Rectal smooth muscle tissue (tissue), 1 donor: Measurements from ENCODE around the gene THAP4.

ENCODE experiments used
- H3K27ac ChIP-seq: one replicate; pipeline ENCODE4 v1.7.0; 2013; ENCODE audit warnings: low read depth, low read length, inconsistent platforms
- H3K27me3 ChIP-seq: one replicate; pipeline ENCODE4 v1.7.0; 2013; ENCODE audit warnings: low read length; ENCODE audit not compliant: control insufficient read depth, insufficient read depth
- H3K36me3 ChIP-seq: one replicate; pipeline ENCODE4 v1.7.0; 2013; ENCODE audit warnings: low read length; ENCODE audit not compliant: control insufficient read depth, insufficient read depth
- H3K4me1 ChIP-seq: one replicate; pipeline ENCODE4 v1.7.0; 2013; ENCODE audit warnings: low read length; ENCODE audit not compliant: control insufficient read depth, insufficient read depth
- H3K4me3 ChIP-seq: one replicate; pipeline ENCODE4 v1.7.0; 2013; ENCODE audit warnings: low read length
- H3K9ac ChIP-seq: one replicate; pipeline ENCODE4 v1.7.0; 2013; ENCODE audit warnings: low read length

The THAP4 gene

DNA sequence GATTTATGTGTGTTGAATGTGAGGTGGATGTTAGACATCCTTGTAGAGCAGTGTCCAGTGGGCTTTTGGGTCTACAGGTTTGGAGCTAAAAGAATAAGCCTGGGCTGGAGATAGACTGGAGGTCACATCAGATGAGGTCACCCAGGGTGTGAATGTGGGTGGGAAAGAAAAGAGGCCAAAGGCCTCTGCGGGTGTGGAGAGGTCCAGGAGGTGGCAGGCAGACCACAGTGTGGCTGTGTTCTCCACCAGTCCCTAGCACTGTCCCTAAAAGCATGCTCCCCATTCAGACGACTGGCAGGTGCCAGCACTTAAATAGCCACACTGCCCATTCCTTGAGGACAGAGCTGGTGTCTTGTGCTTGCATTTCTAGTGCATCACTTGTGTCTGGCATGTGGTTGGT lies 4.7 kb upstream of the THAP4 start:
- no peak overlapping the region for H3K4me3 ChIP-seq
- no peaks in the 10 kb centered on the region for H3K27me3 ChIP-seq
- peaks cover 9% of the 10 kb centered on the region for H3K4me1 ChIP-seq
- H3K36me3 ChIP-seq, result no peaks in the 10 kb centered on the region
- H3K27ac ChIP-seq, result no peak overlapping the region
- H3K9ac ChIP-seq, result no peak overlapping the region

DNA sequence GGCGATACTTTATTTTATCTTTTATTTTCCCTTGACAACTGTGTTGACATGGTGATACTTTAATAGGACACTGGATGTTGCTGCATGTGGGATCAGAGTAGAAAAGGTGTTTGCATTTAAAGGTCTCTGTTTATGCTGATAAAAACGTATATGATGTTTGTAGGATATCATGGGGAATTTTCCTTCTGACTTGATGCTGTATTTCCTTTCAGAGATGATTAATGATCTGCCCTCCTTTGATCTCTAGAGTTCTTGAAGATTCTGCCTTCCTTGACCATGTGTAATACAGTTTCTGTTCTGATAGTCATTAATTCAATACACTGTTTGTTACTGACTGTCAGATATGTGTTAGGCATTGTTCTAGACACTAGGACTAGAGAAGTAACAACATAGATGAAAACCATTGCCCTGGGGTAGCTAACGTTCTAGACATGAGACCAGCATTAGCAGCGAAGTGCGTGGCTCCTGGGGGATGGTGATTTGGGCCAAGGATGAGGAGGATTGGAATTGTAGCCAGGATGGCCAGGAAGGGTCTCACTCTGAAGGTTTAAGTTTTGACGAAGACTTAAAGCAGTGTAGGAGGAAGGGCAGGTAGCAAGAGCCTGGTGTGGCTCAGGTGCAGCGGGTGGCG lies 3.3 kb upstream of the THAP4 start:
- Histone ChIP-seq H3K4me3 (no peak overlapping the region), H3K27me3 (no peaks in the 10 kb centered on the region), H3K4me1 (peaks cover 14% of the 10 kb centered on the region), H3K27ac (no peak overlapping the region), H3K9ac (no peak overlapping the region), H3K36me3 (no peaks in the 10 kb centered on the region)

DNA sequence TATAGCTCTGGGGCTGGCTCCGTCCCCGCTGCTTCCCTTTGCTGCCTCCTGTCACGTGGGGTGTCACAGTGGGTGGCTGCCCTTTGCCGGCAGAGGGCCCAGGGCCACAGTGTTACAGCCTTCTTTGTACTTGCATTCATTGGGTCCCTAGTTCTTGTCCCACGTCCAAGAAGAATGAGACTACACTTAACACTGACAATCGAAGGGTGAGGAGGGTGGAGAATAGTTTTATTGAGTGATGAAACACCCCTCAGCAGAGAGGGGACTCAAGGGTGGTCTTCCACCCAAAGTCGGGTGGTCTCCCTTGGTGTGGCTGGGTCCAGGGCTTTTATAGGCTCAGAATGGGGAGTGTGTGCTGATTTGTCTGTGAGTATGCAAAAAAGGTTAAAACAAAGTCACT lies 2.4 kb upstream of the THAP4 start:
- no peak overlapping the region for H3K9ac ChIP-seq
- H3K4me1 ChIP-seq, result peaks cover 14% of the 10 kb centered on the region
- no peak overlapping the region for H3K27ac ChIP-seq
- H3K36me3 ChIP-seq, result no peaks in the 10 kb centered on the region
- no peak overlapping the region for H3K4me3 ChIP-seq
- H3K27me3 ChIP-seq, result no peaks in the 10 kb centered on the region

DNA sequence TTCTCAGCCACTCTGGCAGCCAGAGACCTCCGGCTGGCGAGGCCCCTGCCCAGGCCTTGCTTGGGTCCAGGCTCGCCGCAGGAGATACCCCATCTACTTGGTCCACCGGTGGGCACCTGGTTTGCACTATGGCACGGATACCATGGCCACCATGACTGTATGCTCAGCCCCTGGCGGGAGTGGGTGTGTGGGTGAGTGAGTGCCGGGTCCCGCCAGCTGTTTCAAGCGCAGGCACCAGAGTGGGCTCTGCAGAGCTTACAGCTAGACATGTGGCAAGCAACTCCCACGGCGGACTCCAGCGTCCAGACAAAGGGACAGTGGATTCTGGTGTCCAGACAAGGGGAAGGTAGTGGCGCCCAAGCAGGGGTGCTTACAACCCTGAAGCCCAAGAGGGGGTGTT lies 2.0 kb upstream of the THAP4 start:
- peaks cover 14% of the 10 kb centered on the region for H3K4me1 ChIP-seq
- no peak overlapping the region for H3K4me3 ChIP-seq

DNA sequence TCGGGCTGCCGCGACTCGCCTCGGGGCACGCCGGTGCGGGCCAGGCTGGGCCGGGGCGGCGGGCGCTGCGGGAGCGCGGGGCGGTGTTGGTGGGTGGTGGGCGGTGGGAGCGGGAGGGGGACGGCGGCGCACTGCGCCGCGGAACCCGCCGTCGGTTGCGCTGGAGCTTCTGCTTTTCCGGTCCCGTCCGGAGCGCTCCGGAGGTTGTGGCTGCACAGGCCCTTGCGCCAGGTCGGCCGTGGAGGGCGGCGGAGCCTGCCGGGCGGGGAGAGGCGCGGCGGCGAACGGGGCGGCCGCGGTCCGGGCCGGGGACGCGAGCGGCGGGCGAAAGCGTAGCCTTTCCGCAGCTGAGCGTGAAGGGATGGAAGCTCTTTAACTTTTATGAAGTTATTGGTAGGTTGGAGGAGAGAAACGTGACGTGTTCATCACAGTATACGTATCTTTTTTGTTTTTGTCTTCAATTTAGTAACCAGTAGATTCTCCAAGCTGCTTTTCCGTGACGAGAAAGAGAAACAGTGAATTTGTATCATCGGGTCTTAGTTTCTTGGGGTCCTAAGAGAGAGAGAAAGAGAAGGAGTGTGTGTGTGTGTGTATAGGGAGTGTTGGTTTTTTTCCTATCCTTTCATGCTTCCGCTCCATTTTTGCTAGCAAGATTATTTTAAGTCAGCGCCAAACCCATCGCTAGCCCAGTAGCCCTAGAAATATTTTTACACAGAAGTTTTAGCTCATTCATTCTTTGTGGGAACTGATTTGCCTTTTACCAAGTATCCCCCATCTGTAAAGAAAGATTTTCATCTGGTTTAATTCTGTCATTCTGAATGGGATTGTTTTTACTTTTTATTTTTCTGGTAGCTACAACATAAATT lies 1.1 kb upstream of the THAP4 start:
- peak overlapping the region; percentile 61 for H3K27ac ChIP-seq
- peak overlapping the region; percentile 95 for H3K4me3 ChIP-seq
- peak overlapping the region; percentile 26 for H3K9ac ChIP-seq
- H3K4me1 ChIP-seq, result peaks cover 14% of the 10 kb centered on the region
- no peaks in the 10 kb centered on the region for H3K27me3 ChIP-seq
- H3K36me3 ChIP-seq, result peaks cover 3% of the 10 kb centered on the region

More for the DNA sequence above, 2.0 kb upstream of the THAP4 start:
- H3K27me3 ChIP-seq, result no peaks in the 10 kb centered on the region
- H3K9ac ChIP-seq, result no peak overlapping the region
- H3K27ac ChIP-seq, result no peak overlapping the region
- H3K36me3 ChIP-seq, result no peaks in the 10 kb centered on the region

DNA sequence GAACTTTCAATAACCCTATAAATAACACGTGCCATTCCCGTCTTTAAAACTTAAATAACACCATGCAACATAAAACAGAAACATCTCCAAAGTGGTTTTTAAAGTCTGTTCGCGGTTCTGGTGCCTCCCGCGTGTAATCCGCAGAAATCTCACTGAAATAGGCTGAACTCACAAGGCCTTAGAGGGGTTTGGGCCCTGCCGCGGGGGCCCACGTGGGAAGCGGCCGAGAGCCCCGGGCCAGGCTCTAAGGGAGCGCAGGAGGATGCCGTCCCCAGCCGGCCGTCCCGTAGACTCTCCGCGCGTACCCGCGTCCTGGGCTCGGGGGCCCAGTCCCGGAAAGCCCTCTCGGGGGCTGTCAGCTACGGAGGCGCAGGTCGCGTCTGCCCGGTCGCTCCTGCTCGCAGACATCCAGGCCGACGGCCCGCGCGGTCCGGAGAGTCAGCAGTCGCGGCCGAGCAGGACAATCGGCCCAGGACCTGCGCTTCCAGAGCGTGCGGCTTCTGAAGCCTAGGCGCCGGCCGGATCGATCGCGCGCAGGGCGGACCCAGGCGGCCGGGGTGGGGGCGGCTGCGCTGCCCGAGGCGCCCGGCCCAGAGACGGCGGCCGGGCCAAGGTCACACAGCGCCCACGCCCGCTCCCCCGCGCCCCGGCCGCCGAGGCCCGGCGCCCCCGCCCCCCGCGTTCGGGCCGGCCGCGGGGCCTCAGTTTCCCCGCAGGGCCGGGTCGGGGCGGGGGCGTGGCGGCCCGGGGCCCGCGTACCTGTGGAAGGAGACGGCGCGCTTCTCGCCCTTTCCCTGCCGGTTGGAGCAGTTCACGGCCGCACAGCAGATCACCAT lies 558 bp downstream of the THAP4 start:
- H3K27ac ChIP-seq, result peak overlapping the region; percentile 73
- no peaks in the 10 kb centered on the region for H3K27me3 ChIP-seq
- H3K36me3 ChIP-seq, result peaks cover 10% of the 10 kb centered on the region
- peaks cover 14% of the 10 kb centered on the region for H3K4me1 ChIP-seq
- peak overlapping the region; percentile 95 for H3K4me3 ChIP-seq
- peak overlapping the region; percentile 43 for H3K9ac ChIP-seq

DNA sequence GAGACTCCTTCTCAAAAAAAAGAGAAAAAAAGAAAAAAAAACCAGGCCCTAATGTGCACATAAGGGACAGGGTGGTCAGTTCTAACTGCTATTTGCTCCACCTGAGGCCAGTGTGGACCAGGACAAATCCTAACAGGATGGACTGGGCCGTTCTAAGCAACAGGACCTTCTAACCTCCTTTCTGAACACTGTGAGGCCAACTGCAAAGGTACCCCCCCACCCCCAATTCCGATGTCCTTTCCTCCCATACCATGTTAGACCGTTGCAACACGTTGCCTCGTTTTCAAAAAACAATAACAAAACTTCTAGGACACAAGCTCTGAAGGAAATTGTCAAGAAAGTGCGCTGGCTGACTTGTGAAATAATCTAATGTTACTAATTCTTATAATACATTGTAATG lies 1.2 kb downstream of the THAP4 start:
- peak overlapping the region; percentile 74 for H3K4me3 ChIP-seq
- no peaks in the 10 kb centered on the region for H3K27me3 ChIP-seq
- peaks cover 10% of the 10 kb centered on the region for H3K36me3 ChIP-seq
- no peak overlapping the region for H3K9ac ChIP-seq
- H3K4me1 ChIP-seq, result peaks cover 14% of the 10 kb centered on the region
- H3K27ac ChIP-seq, result no peak overlapping the region

DNA sequence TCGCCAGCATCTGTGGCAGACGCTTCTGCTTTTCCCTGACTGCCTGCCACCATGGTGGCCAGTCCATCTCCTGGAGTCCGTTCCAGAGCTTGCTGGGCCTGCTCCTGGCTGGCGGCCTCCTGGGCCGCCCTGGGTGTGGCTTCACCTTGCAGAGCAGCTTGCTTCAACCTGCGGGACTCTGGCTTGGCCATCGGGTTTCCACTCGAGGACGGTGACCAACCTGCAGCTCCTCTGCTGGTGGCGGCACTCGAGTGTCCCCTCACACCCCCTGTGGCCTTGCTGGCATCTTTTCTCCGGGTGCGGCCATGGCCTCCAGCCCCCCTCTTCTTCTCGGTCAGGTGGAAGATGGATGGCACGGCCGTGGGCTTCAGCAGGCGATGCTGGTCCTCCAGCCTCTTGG lies 3.4 kb downstream of the THAP4 start:
- H3K27ac ChIP-seq, result no peak overlapping the region
- H3K36me3 ChIP-seq, result peaks cover 13% of the 10 kb centered on the region
- H3K9ac ChIP-seq, result no peak overlapping the region

DNA sequence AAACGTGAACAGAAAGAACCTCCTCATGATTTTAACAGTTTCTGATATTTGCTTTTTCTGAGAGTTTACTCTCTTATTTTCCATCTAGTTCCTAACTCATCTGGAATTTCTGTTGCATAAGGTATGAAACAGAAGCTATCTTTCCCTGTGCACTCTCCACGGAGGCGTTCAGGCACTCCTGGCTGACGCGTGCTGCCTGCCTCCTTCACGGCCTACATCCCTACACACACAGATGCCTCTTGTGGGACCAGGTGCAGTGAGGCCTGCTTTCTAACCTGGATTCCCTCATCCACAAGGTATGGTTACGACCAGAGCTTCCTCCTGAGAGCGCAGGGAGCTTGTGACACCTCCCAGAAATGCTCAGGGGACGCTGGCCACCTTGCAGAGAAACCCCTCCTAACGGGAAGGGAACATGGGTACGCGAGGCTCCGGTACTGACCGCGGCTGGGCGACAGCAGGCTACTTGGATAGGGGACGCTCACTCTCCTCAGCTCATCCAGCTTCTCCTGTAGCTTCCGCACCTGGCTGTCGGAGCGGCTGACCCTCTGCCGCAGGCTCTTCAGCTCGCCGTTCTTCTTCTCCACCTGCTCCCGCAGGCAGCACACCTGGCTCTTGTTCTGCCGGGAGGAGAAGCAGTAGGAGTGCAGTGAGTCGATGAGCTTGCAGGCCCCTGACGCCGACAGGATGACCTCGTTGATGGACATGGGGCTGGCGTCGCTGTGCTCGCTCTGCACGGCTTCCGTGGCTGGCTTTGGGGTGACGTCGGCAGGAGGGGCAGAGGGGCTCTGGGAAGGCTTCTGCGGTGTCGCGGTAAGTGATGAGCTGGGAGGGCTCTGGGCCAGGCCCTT lies 4.3 kb downstream of the THAP4 start:
- Histone ChIP-seq H3K9ac (no peak overlapping the region), H3K4me3 (no peak overlapping the region), H3K36me3 (peaks cover 13% of the 10 kb centered on the region), H3K27ac (no peak overlapping the region), H3K4me1 (peaks cover 5% of the 10 kb centered on the region), H3K27me3 (no peaks in the 10 kb centered on the region)

More for the DNA sequence above, 3.4 kb downstream of the THAP4 start:
- Histone ChIP-seq H3K27me3 (no peaks in the 10 kb centered on the region), H3K4me1 (peaks cover 10% of the 10 kb centered on the region), H3K4me3 (no peak overlapping the region)

DNA sequence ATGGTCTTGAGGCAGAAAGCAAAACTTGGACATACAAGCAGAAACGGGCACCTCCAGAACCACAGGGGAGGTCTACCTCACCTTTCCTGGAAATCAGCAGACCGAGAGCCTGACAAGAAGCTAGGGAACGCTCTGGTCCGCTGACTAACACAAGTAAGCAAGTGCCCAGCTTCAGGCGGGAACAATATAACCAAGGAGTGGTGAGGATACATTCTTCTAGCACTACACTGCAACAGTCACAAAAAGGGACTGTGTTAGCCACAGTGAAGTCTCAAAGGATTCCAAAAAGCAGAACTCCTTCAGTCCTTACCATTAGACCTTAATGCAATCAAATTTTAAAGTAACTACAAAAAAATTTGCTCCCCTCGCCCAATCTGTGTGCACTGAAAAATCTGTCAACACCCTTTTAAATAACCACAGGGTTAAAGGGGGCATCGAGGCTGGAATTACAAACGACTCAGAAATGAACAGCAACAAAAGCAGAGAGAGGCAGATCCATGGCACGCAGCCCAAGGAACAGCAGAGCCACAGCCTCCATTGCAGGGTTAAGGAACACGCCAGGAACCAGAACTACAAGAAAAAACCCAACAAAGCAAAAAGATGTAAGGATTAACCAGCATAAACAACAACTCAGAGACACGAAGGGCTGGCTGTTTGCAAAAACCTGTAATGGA lies 7.1 kb downstream of the THAP4 start:
- peaks cover 13% of the 10 kb centered on the region for H3K36me3 ChIP-seq
- H3K27ac ChIP-seq, result no peak overlapping the region
- no peak overlapping the region for H3K4me3 ChIP-seq
- no peaks in the 10 kb centered on the region for H3K27me3 ChIP-seq
- H3K4me1 ChIP-seq, result no peaks in the 10 kb centered on the region
- H3K9ac ChIP-seq, result no peak overlapping the region

DNA sequence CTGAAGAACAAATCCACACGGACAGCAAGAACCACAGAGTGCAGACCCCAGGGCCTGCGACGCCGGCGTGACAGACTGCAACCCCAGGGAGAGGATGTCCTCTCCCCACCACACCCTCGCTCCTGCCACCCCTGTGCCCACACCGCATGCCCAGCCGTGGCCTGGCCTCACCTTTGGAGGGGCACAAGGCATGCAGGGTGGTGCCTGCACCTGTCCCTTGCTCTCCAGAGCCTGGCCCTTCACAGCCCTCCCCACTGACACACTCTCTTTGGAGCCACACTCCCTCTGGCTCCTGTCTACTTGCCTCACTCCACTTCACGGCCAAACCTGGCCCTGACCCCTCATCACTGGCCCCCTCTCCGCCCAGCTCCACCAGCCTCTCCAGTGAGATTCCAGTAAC lies 9.3 kb downstream of the THAP4 start:
- Histone ChIP-seq H3K36me3 (peaks cover 7% of the 10 kb centered on the region), H3K4me3 (no peak overlapping the region), H3K27me3 (no peaks in the 10 kb centered on the region), H3K4me1 (no peaks in the 10 kb centered on the region), H3K9ac (no peak overlapping the region), H3K27ac (no peak overlapping the region)
